SK-N-MC (cell line): Measurements from ENCODE around the gene RMI2.

Source experiments
- EZH2 ChIP-seq: fragments of 200-600 bp; sonication (generic); IDR thresholded peaks from one replicate; pipeline ENCODE4 v1.6.1; 2017; ENCODE audit warnings: antibody characterized with exemption
- FOXP2 ChIP-seq: optimal IDR thresholded peaks from 2 replicates; pipeline ENCODE3; 2011; ENCODE audit warnings: mild to moderate bottlenecking, moderate library complexity; ENCODE audit not compliant: insufficient read depth; ENCODE audit errors: extremely low read length, control extremely low read depth
- POLR2AphosphoS5 ChIP-seq: IDR thresholded peaks from 2 replicates; pipeline ENCODE4 v1.6.1; 2012; ENCODE audit warnings: mild to moderate bottlenecking, low read depth, low read length, borderline replicate concordance

- no peak for TF ChIP-seq EZH2
- no peak for TF ChIP-seq POLR2AphosphoS5
- no peak for TF ChIP-seq FOXP2
Measured at GRCh38 chr16:11310997-11311561, 34.2 kb upstream of the RMI2 start.
